ENCODE data around the gene GARS1.
A peak's percentile ranks its signal among the peaks of the same experiment; 100 is the strongest.
"Not testable (repeated sequence)": the region's sequence is repeated elsewhere in the genome, so short reads cannot be mapped to it uniquely, and the experiment has no call there.

The GARS1 gene

DNA sequence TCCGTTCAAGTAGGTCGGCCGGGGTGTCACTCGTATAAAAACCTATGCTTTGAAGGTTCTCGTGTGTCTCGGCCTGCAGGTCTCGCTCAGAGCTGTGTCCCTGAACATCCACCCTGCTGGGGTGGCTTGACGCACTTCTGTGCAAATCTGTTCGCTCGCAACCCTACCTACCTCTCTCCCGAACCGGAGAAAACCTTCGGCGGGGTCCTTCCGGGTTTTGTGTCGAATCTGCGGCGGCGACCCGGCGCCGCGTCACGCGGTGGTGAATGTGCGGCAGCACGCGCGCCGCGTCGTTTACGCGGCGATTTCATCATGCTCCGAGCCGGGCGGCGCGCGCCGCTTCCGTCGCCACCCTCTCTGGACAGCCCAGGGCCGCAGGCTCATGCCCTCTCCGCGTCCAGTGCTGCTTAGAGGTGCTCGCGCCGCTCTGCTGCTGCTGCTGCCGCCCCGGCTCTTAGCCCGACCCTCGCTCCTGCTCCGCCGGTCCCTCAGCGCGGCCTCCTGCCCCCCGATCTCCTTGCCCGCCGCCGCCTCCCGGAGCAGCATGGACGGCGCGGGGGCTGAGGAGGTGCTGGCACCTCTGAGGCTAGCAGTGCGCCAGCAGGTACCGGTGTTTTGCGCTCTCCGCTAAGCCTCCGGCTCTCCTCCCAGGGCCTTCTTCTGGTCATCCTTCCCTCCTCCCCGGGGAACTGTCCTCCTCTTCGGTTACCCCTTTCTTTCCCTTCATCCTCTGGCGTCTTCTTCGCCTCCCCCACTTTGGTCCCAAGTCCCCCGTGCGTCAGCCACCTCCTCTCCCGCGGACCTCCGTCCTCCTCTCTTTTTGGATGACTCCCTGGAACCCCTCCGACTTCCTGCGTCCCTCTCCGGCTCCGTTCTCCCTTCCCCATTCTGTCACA, at the start of gene GARS1:
Gene GARS1, plus strand, starts transcription at position 339 of the 896 bp plus-strand sequence. Its CDS starts 44 bp downstream, at position 383.
- DNase-seq: peak; percentile 78

DNA sequence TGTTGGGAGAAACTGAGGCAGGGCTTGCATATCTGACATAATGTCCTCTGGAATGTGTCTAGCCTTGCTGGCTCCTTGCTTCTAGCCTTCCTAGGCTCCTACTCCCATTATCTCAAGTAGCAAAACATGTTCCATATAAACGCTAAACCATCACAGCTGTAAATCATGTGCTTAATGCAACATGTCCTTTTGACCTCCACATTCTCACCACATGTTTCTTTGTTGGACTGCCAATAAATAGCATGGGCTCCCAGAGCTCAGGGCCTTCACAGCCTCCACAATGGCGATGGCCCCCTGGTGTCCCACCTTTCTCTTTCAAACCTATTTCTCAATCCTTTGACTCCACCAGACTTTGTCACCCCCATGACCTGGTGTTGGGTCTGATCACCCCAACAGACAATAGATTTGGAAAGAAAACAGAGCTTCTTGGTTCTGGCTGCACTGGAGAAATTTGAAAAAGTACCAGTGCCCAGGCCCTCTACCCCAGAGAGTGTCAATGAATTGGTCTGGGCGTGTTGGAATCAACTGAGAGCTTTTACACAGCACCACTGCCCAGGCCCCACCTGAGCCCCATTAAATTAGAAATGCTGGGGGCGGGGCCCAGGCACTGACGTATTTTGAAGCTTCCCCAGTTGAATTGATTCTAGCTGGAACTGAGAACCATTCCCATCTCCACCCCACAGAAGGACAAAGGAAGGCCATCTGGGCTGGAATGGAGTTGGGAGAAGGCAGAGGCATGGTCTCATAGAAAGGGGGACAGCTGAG, 48.7 kb upstream of the GARS1 start:
- DNase-seq: no peak

- DNase-seq: no peak
Observed at GRCh38 chr7:30546596-30546995, 48.1 kb upstream of the GARS1 start.

DNA sequence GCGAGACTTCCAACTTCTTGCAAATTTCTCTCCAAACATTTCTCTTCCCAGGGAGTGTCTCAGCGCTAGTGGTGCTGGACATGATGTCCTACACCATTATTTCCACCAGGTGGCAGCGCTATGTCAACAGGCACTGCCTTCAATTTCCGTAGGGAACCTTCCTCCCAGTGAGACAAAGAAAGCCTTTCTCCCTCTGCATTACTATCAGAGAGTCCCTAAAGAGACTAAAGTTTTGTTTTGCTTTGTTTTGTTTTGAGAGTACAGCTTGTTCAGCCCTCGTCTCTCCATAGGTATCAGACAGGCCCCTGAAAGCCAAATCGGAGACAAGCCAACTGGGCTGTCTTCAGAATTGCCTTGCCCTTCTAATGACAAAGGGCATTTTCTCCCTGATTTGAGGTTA, 45.8 kb upstream of the GARS1 start:
- peak; percentile 45 for DNase-seq

DNA sequence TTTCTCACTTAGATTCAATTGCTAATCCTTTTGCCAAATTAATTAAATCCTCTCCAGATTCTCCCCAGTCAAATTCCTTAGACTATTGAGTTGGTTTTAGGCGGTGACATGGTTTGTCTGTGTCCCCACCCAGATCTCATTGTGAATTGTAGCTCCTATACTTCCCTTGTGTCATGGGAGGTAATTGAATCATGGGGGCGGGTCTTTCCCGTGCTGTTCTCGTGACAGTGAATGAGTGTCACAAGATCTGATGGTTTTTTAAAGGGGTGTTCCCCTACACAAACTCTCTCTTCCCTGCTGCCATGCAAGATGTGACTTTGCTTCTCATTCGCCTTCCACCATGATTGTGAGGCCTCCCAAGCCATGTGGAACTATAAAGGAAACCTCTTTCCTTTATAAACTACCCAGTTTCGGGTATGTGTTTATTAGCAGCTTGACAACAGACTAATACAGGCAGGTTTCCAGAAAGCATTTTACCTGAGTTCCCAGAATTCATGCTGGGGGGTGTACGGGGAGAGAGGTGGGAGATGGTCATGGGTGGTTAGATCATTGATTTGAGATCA, 44.7 kb upstream of the GARS1 start:
- DNase-seq: no peak

GRCh38 chr7:30552330-30552729, 42.3 kb upstream of the GARS1 start:
- DNase-seq: no peak

- DNase-seq: no peak
Observed at GRCh38 chr7:30553141-30553540, 41.5 kb upstream of the GARS1 start.

- DNase-seq: no peak
Observed at GRCh38 chr7:30553546-30553945, 41.1 kb upstream of the GARS1 start.

GRCh38 chr7:30555525-30555924, 39.2 kb upstream of the GARS1 start:
- DNase-seq: no peak

GRCh38 chr7:30556840-30557239, 37.8 kb upstream of the GARS1 start:
- no peak for DNase-seq

- DNase-seq: no peak
Observed at GRCh38 chr7:30557245-30557644, 37.4 kb upstream of the GARS1 start.

GRCh38 chr7:30559611-30560010, 35.1 kb upstream of the GARS1 start:
- DNase-seq: no peak

GRCh38 chr7:30561389-30561788, 33.3 kb upstream of the GARS1 start:
- no peak for DNase-seq

DNA sequence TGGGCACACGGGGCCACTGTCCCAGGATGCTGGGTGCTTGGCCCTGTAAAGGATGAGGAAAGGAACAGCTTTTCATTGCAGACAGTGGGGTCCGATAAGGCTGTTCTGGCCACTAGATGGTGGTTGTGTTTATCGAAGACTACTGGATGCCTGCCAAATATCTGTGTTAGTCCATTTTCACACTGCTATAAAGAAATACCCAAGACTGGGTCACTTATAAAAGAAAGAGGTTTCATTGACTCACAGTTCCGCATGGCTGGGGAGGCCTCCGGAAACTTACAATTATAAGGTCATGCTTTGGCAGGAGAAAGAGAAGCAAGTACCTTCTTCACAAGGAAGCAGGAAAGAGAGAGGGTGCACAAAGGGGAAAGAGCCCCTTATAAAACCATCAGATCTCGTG, 32.2 kb upstream of the GARS1 start:
- DNase-seq: no peak

DNA sequence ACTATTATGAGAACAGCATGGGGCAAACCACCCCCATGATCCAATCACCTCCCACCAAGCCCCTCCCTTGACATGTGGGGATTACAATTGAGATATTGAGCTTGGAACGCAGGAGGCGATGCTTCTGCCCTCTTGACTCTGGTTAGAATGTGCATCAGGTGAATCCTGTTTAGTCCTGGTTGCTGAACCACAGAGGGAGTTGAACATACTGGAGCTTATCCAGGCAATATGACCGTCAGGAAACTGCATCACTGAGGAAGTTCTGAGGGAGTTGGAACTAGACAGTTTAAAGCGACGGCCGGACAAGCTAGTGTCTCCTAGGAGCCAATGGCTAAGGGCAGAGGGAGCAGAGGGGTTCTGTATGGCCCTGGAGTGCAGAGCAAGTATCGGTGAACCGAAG, 31.8 kb upstream of the GARS1 start:
- no peak for DNase-seq

- no peak for DNase-seq
Observed at GRCh38 chr7:30563326-30563942, 31.2 kb upstream of the GARS1 start.

- peak; percentile 74 for DNase-seq
Observed at GRCh38 chr7:30564243-30564892, 30.3 kb upstream of the GARS1 start.

GRCh38 chr7:30566596-30566995, 28.1 kb upstream of the GARS1 start:
- no peak for DNase-seq

GRCh38 chr7:30567081-30567480, 27.6 kb upstream of the GARS1 start:
- no peak for DNase-seq

DNA sequence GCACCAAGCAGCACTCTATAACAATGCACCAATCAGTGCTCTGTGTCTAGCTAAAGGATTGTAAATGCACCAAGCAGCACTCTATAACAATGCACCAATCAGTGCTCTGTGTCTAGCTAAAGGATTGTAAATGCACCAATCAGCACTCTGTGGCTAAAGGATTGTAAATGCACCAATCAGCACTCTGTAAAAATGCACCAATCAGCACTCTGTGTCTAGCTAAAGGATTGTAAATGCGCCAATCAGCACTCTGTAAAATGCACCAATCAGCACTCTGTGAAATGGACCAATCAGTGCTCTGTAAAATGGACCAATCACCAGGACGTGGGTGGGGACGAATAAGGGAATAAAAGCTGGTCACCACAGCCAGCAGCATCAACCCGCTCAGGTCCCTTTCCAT, 24.4 kb upstream of the GARS1 start:
- DNase-seq: not testable (repeated sequence)

- no peak for DNase-seq
Observed at GRCh38 chr7:30572212-30572841, 22.4 kb upstream of the GARS1 start.

DNA sequence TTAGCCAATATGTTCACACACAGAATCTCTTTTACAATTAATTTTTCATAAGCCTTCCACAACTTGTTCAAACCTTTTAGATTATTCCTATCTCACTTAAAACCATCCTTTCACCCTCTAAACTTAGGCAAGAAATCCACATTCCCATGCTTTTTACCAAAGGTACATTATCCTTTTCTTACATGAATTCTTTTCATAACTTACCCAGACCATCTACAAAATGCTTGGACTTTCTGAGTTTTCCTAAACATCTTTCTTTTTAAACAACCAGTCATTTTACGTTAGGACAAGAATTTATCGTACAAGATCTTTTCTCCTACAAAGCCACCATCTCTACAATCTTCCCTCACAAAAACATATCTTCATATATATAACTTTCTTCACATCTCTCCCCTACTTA, 18.8 kb upstream of the GARS1 start:
- DNase-seq: no peak

Measured in SHP77 treated with DMSO at 0.1 percent for 48 hours (cell line).